Activated CD4-positive, alpha-beta T cell treated with anti-CD3 and anti-CD28 coated beads, Interleukin-2, amount 10 ng/mL, durations not matched to agents 24 days and 14 days (primary cell): Measurements from ENCODE around the gene CYP8B1. TPM values are rescaled to one million over a fixed set of nuclear protein-coding genes. Genes with fewer than 3 reads are reported as not detected.

ENCODE experiments used
- total RNA-seq: library from RNA; stranded (reverse); gene quantifications from 2 replicates; pipeline ENCODE4 v1.2.3, GENCODE V29; 2022

CYP8B1 gene
- total RNA-seq, 1 donor from 2014 or later, result not detected

Other genes starting within 250 kb of the CYP8B1 start
- gene ZBTB47, start 222.2 kb downstream of the CYP8B1 start, total RNA-seq, result 1.0 and 1.1 TPM in 2 replicates
- not detected in 2 replicates for gene KLHL40, start 190.3 kb downstream of the CYP8B1 start, total RNA-seq
- not detected in 2 replicates for gene HHATL, start 173.1 kb downstream of the CYP8B1 start, total RNA-seq
- 0.16 TPM in 1 of 2 replicates, not detected in the other for gene CCDC13, start 102.6 kb downstream of the CYP8B1 start, total RNA-seq
- 88.6 and 91.6 TPM in 2 replicates for gene HIGD1A, start 71.4 kb downstream of the CYP8B1 start, total RNA-seq
- gene ACKR2, start 66.4 kb downstream of the CYP8B1 start, total RNA-seq, result 0.42 and 0.69 TPM in 2 replicates
- gene ZNF662, start 30.3 kb upstream of the CYP8B1 start, total RNA-seq, result 0.12 and 0.19 TPM in 2 replicates
- not detected in 2 replicates for gene GASK1A, start 103.4 kb upstream of the CYP8B1 start, total RNA-seq
- 8.3 and 8.8 TPM in 2 replicates for gene POMGNT2, start 230.2 kb upstream of the CYP8B1 start, total RNA-seq